K562 (cell line): ENCODE data around the gene EIF2S3. TPM values are rescaled to one million over a fixed set of nuclear protein-coding genes. Genes with fewer than 3 reads are reported as not detected.
A peak's percentile ranks its signal among the peaks of the same experiment; 100 is the strongest.

Experiments
- ATAC-seq: fragments of 200-7000 bp; cut with Tn5 transposase; 3 replicates; pipeline ENCODE4 v1.9.1; 2020; ENCODE audit warnings: moderate library complexity
- BruUV-seq: library from RNA; stranded (reverse); fragments of 400-500 nt; replicated peaks from 2 replicates; lab custom pipeline; 2021; lab: Mats Ljungman, UMichigan
- CTCF ChIA-PET: fragments of 300-600 bp; formaldehyde crosslinking; extraction: SDS; loops from one replicate; lab custom pipeline; 2021; ENCODE audit warnings: low intra/inter-chr PET ratio; lab: Yijun Ruan, JAX
- POLR2A ChIA-PET: fragments of 300-600, 350-650 bp; sonication (Branson Sonifier 250); formaldehyde crosslinking; extraction: SDS; loops from one replicate; lab custom pipeline; 2021; ENCODE audit warnings: antibody characterized with exemption, inconsistent platforms; lab: Yijun Ruan, JAX
- DNase-seq, 4 experiments: peaks; one replicate each; pipeline versions ENCODE4 v3.0.0 to v3.0.0-alpha.2; 2011 to 2018; ENCODE audit warnings: low spot score in 3 of 4, mixed read lengths in 3 of 4; ENCODE audit errors: extremely low read depth in 1 of 4
- FAIRE-seq: peaks from 2 replicates; lab custom pipeline; 2011; peaks lifted over from hg19 to GRCh38; lab: Jason Lieb, UNC
- H2AFZ ChIP-seq: 2 replicates; pipeline ENCODE4 v1.6.0; 2011; ENCODE audit warnings: low read depth, low read length, control low read depth, inconsistent platforms
- H3K27ac ChIP-seq: fragments of 200-600 bp; 3 replicates; pipeline ENCODE4 v1.8.0; 2011; ENCODE audit warnings: low read depth, mild to moderate bottlenecking, control low read depth, inconsistent platforms, low read length, moderate library complexity, mixed read lengths; ENCODE audit errors: extremely low read depth
- H3K27me3 ChIP-seq, 2 experiments: fragments of 300-600 bp in 1 of 2; 2 replicates in 1 of 2; 3 replicates in 1 of 2; pipeline versions ENCODE4 v1.6.0 to v1.8.0; 2011; ENCODE audit warnings: inconsistent platforms in 2 of 2, low read length in 2 of 2, mild to moderate bottlenecking in 1 of 2, mixed read lengths in 1 of 2, moderate library complexity in 1 of 2; ENCODE audit not compliant: control insufficient read depth in 2 of 2, insufficient read depth in 2 of 2
- H3K36me3 ChIP-seq: fragments of 300-600 bp; 3 replicates; pipeline ENCODE4 v1.8.0; 2011; ENCODE audit warnings: mild to moderate bottlenecking, low read length, inconsistent platforms; ENCODE audit not compliant: control insufficient read depth, insufficient read depth
- H3K4me1 ChIP-seq, 2 experiments: fragments of 200-600 bp in 1 of 2; replicated peaks in 1 of 2; 2 replicates in 1 of 2; 3 replicates in 1 of 2; pipeline versions ENCODE4 v1.5.1 to v1.8.0; 2011; ENCODE audit warnings: inconsistent platforms in 2 of 2, low read length in 2 of 2, mild to moderate bottlenecking in 1 of 2, mixed read lengths in 1 of 2, moderate library complexity in 1 of 2; ENCODE audit not compliant: control insufficient read depth in 2 of 2, insufficient read depth in 2 of 2
- H3K4me2 ChIP-seq: 2 replicates; pipeline ENCODE4 v1.6.1; 2011; ENCODE audit warnings: low read length, control low read depth, inconsistent platforms, mixed read lengths; ENCODE audit not compliant: insufficient read depth
- H3K4me3 ChIP-seq: fragments of 200-600 bp; sonication (generic), shearing (Covaris generic); 2 replicates; pipeline ENCODE4 v1.5.1; 2016; ENCODE audit warnings: control low read depth, inconsistent platforms
- H3K79me2 ChIP-seq: fragments of 200-600 bp; 3 replicates; pipeline ENCODE4 v1.8.0; 2011; ENCODE audit warnings: low read length, inconsistent platforms; ENCODE audit not compliant: control insufficient read depth, insufficient read depth
- H3K9ac ChIP-seq, 2 experiments: 2 replicates each; pipeline versions ENCODE4 v1.6.0 to v1.6.1; 2011; ENCODE audit warnings: low read depth in 2 of 2, low read length in 2 of 2, control low read depth in 1 of 2, inconsistent platforms in 1 of 2, mild to moderate bottlenecking in 1 of 2, mixed read lengths in 1 of 2; ENCODE audit not compliant: insufficient read depth in 1 of 2
- H3K9me1 ChIP-seq: one replicate; pipeline ENCODE4 v1.6.0; 2011; ENCODE audit warnings: inconsistent platforms, mild to moderate bottlenecking, low read length, moderate library complexity; ENCODE audit not compliant: control insufficient read depth, insufficient read depth
- H3K9me3 ChIP-seq: replicated peaks from 2 replicates; pipeline ENCODE4 v1.5.1; 2011; ENCODE audit warnings: low read depth, low read length, inconsistent platforms; ENCODE audit not compliant: control insufficient read depth, insufficient read depth
- H4K20me1 ChIP-seq: replicated peaks from 2 replicates; pipeline ENCODE4 v1.6.1; 2011; ENCODE audit warnings: low read length, inconsistent platforms, mixed read lengths; ENCODE audit not compliant: control insufficient read depth, insufficient read depth
- POLR2H ChIP-seq: IDR thresholded peaks from 2 replicates; pipeline ENCODE4 v1.6.1; 2016; ENCODE audit warnings: missing genetic modification characterization, low read depth, mild to moderate bottlenecking, control low read depth, missing compliant biosample characterization, moderate library complexity
- POLR3A ChIP-seq: IDR thresholded peaks from 2 replicates; pipeline ENCODE4 v1.6.1; 2011; ENCODE audit warnings: borderline replicate concordance, mild to moderate bottlenecking, moderate library complexity; ENCODE audit not compliant: insufficient read length, insufficient read depth; ENCODE audit errors: extremely low read depth
- ZKSCAN1 ChIP-seq: fragments of 150-350 bp; IDR thresholded peaks from 2 replicates; pipeline ENCODE4 v1.6.1; 2016; ENCODE audit warnings: low read depth, low read length
- WGBS: fragments of 100-300 bp; shearing (Covaris generic); methylation state at CpG from one replicate; pipeline ENCODE4 v1.1.6; 2016; ENCODE audit warnings: low coverage, mixed read lengths; ENCODE audit not compliant: insufficient coverage; ENCODE audit errors: missing lambda C conversion rate; 5-methylcytosine and 5-hydroxymethylcytosine counted together
- in situ Hi-C: fragments of 300-500 bp; cut with MboI; formaldehyde crosslinking; loops from 4 replicates; pipeline ENCODE4 v1.15.0; 2018; ENCODE audit warnings: inconsistent platforms, mixed read lengths
- intact Hi-C: fragments of 100-400 bp; cut with micrococcal nuclease; formaldehyde crosslinking; loops from 2 replicates; pipeline ENCODE4 v1.14.2; 2022
- polyA plus RNA-seq, 8 experiments: library from polyadenylated mRNA; depleted of rRNA in 4 of 8; stranded (reverse) in 5 of 8; unstranded in 3 of 8; fragments of >200 nt; fragmentation: Nextera tagmentation in 2 of 8; fragmentation: Illumina TruSeq in 1 of 8; extraction: Ambion mirVana in 2 of 8; extraction: Trizol in 1 of 8; gene quantifications; 2 replicates each; pipeline versions ENCODE4 v1.2.1 to v1.2.3, GENCODE V29; 2011 to 2014; ENCODE audit warnings: inconsistent platforms in 1 of 8, missing spikeins in 1 of 8
- total RNA-seq, 7 experiments: library from RNA; depleted of rRNA in 6 of 7; stranded (reverse); fragments of >200 nt in 6 of 7; fragmentation: Illumina TruSeq in 2 of 7; extraction: Trizol in 2 of 7; gene quantifications; 2 replicates each; pipeline versions ENCODE4 v1.2.1 to v1.2.3, GENCODE V29; 2011 to 2021; ENCODE audit warnings: low replicate concordance in 1 of 7
- TF ChIP-seq, protein P1 (sequence below), 2 experiments: fragments of 450-650 bp; formaldehyde crosslinking in 1 of 2; IDR thresholded peaks; 2 replicates each; pipeline versions ENCODE4 v1.4.0 to v1.6.1; 2014 to 2020; ENCODE audit warnings: mild to moderate bottlenecking in 2 of 2, borderline replicate concordance in 1 of 2, low read depth in 1 of 2
- TF ChIP-seq, protein P2 (sequence below), 3 experiments: fragments of 200-800 bp in 1 of 3; fragments of 250-450 bp in 1 of 3; fragments of 450-650 bp in 1 of 3; sonication (Bioruptor Pico) in 1 of 3; sonication (Bioruptor generic) in 1 of 3; formaldehyde crosslinking in 1 of 3; IDR thresholded peaks; 2 replicates each; pipeline versions ENCODE4 v1.6.1 to v1.8.0; 2016 to 2022; ENCODE audit warnings: mild to moderate bottlenecking in 2 of 3, missing genetic modification characterization in 2 of 3, missing compliant biosample characterization in 1 of 3, moderate library complexity in 1 of 3

EIF2S3 gene
- total and polyA plus RNA-seq, 9 of the 15 experiments (the other 6 are each of a cell fraction or from before 2014, with no cell fraction given): 148 to 439 (median 275) TPM

DNA sequence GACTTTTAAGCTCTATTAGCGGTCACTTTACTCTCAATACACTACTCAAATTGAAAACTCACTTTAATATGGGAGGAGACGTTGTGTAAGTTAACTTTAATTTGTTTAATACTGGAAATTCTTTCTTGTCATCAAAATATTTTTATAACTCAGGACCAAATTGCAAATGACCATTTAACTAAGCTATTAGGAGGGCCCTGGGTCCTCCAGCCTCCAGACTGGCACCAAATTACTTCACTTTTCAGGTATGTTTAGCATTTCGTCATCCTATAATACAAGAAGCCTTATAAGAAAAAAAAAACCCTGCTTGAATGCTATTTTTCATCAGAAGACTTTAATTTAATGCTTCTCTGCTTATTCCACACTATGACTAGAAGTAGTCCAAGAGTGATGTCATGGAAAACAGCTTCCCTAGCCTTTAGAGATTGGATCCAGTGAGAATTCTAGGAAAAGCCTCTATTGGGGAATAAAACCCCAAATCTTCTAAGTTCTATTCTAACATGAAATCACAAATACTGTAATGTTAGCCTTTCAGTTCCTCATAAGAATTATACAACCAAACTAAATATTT is 34.4 kb upstream of the EIF2S3 start (continued):
- TF ChIP-seq POLR3A: no peak
- TF ChIP-seq, all 486 proteins: peak for 0

DNA sequence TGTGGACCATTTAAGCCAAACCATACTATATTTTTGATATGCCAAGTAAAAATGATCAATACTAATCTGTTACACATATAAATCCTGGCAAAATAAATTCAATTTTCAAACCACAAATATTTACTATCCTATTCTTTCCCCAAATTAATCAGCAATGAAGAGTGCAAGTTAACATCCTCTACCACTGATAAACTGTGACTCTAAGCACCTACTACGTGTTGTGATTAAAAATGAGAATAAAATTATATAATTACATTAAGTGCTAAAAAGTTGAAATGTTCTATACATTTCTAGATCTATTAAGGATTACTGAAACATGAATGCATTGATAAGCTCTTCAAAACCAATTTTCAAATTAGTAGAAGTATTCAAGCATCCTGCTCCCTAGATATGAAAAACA is 31.2 kb upstream of the EIF2S3 start:
- TF ChIP-seq POLR2H: peak; percentile 60
- TF ChIP-seq ZKSCAN1: peak; percentile 91
- TF ChIP-seq, protein P1, sequence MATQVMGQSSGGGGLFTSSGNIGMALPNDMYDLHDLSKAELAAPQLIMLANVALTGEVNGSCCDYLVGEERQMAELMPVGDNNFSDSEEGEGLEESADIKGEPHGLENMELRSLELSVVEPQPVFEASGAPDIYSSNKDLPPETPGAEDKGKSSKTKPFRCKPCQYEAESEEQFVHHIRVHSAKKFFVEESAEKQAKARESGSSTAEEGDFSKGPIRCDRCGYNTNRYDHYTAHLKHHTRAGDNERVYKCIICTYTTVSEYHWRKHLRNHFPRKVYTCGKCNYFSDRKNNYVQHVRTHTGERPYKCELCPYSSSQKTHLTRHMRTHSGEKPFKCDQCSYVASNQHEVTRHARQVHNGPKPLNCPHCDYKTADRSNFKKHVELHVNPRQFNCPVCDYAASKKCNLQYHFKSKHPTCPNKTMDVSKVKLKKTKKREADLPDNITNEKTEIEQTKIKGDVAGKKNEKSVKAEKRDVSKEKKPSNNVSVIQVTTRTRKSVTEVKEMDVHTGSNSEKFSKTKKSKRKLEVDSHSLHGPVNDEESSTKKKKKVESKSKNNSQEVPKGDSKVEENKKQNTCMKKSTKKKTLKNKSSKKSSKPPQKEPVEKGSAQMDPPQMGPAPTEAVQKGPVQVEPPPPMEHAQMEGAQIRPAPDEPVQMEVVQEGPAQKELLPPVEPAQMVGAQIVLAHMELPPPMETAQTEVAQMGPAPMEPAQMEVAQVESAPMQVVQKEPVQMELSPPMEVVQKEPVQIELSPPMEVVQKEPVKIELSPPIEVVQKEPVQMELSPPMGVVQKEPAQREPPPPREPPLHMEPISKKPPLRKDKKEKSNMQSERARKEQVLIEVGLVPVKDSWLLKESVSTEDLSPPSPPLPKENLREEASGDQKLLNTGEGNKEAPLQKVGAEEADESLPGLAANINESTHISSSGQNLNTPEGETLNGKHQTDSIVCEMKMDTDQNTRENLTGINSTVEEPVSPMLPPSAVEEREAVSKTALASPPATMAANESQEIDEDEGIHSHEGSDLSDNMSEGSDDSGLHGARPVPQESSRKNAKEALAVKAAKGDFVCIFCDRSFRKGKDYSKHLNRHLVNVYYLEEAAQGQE (IDR thresholded peaks at IDR 0.05; ENCODE audit: borderline replicate concordance): no peak
- TF ChIP-seq, protein P1 (CRISPR knock-in tag; IDR thresholded peaks at IDR 0.05; ENCODE audit: low read depth): no peak
- TF ChIP-seq, protein P2, sequence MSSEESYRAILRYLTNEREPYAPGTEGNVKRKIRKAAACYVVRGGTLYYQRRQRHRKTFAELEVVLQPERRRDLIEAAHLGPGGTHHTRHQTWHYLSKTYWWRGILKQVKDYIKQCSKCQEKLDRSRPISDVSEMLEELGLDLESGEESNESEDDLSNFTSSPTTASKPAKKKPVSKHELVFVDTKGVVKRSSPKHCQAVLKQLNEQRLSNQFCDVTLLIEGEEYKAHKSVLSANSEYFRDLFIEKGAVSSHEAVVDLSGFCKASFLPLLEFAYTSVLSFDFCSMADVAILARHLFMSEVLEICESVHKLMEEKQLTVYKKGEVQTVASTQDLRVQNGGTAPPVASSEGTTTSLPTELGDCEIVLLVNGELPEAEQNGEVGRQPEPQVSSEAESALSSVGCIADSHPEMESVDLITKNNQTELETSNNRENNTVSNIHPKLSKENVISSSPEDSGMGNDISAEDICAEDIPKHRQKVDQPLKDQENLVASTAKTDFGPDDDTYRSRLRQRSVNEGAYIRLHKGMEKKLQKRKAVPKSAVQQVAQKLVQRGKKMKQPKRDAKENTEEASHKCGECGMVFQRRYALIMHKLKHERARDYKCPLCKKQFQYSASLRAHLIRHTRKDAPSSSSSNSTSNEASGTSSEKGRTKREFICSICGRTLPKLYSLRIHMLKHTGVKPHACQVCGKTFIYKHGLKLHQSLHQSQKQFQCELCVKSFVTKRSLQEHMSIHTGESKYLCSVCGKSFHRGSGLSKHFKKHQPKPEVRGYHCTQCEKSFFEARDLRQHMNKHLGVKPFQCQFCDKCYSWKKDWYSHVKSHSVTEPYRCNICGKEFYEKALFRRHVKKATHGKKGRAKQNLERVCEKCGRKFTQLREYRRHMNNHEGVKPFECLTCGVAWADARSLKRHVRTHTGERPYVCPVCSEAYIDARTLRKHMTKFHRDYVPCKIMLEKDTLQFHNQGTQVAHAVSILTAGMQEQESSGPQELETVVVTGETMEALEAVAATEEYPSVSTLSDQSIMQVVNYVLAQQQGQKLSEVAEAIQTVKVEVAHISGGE (CRISPR knock-in tag; IDR thresholded peaks at IDR 0.05): no peak
- Histone ChIP-seq H2AFZ (no peak overlapping the region), H4K20me1 (0 out of 2 replicates have a peak, but pooled peaks cover 3% of the 10 kb centered on the region), H3K9me3 (no peaks in the 10 kb centered on the region), H3K27ac (peak overlapping the region; percentile 91; the same call in 2 of the 3 replicates), H3K36me3 (peaks cover 25% of the 10 kb centered on the region; the same call in 1 of the 3 replicates), H3K4me3 (peak overlapping the region; percentile 99), H3K4me1 (peaks cover 5 to 9% of the 10 kb centered on the region in 2 experiments; a peak in 3 of 5 replicates), H3K9me1 (no peaks in the 10 kb centered on the region), H3K4me2 (peak overlapping the region; percentile 84), H3K9ac (peak overlapping the region in 1 of 2 experiments; percentile 89; a peak in 3 of 4 replicates), H3K79me2 (peaks cover 70% of the 10 kb centered on the region), H3K27me3 (no peaks in the 10 kb centered on the region)
- POLR2A ChIA-PET: interaction anchor here (0.9 to 1.3 kb wide), 4 partner anchors 8 to 30 kb away, joined by 3 to 4 read pairs (median 3); no protein-coding TSS in a partner anchor
- in situ Hi-C loops (no loop called here), intact Hi-C loops (no loop called here)
- WGBS: 0% methylated on average over 1 of the region's 1 CpG
- CTCF ChIA-PET: no interaction called here
- no TSS peak for BruUV-seq
- no peak for FAIRE-seq
- ATAC-seq: no peak
- DNase-seq: no peak
